Neural cell (in vitro differentiated cells): ENCODE data around the gene MCCD1. TPM values are rescaled to one million over a fixed set of nuclear protein-coding genes. Genes with fewer than 3 reads are reported as not detected.

Experiments used
- H2AFZ ChIP-seq: fragments of 200-600, 300-800 bp; sonication (generic), shearing (Covaris generic); 2 replicates; pipeline ENCODE4 v1.6.0; 2014; ENCODE audit warnings: low read depth, mild to moderate bottlenecking, antibody characterized with exemption, low read length, moderate library complexity
- H3F3A ChIP-seq: fragments of 200-600 bp; shearing (Covaris generic); 2 replicates; pipeline ENCODE4 v1.6.1; 2016; ENCODE audit warnings: mild to moderate bottlenecking, moderate library complexity, mixed read lengths, antibody characterized with exemption, low read length; ENCODE audit not compliant: insufficient read depth, poor library complexity, severe bottlenecking
- H3K27ac ChIP-seq: fragments of 200-600, 300-800 bp; sonication (generic), shearing (Covaris generic); 2 replicates; pipeline ENCODE4 v1.5.1; 2014; ENCODE audit warnings: mild to moderate bottlenecking, low read length, moderate library complexity
- H3K27me3 ChIP-seq: fragments of 300-800, 200-600 bp; sonication (generic), shearing (Covaris generic); 2 replicates; pipeline ENCODE4 v1.6.0; 2014; ENCODE audit warnings: mild to moderate bottlenecking, low read depth, low read length, moderate library complexity; ENCODE audit not compliant: insufficient read depth
- H3K36me3 ChIP-seq: fragments of 300-800, 200-600 bp; sonication (generic), shearing (Covaris generic); 2 replicates; pipeline ENCODE4 v1.5.1; 2014; ENCODE audit warnings: mild to moderate bottlenecking, antibody characterized with exemption, low read length, moderate library complexity; ENCODE audit not compliant: insufficient read depth
- H3K4me2 ChIP-seq: fragments of 300-800, 200-600 bp; sonication (generic), shearing (Covaris generic); 2 replicates; pipeline ENCODE4 v1.6.0; 2014; ENCODE audit warnings: mild to moderate bottlenecking, low read length
- H3K4me3 ChIP-seq: fragments of 300-800, 200-600 bp; sonication (generic), shearing (Covaris generic); 2 replicates; pipeline ENCODE4 v1.5.1; 2014; ENCODE audit warnings: mild to moderate bottlenecking, low read length, moderate library complexity
- H3K79me2 ChIP-seq: fragments of 200-600 bp; shearing (Covaris generic); replicated peaks from 2 replicates; pipeline ENCODE4 v1.6.0; 2014; ENCODE audit warnings: mild to moderate bottlenecking, low read length, moderate library complexity; ENCODE audit not compliant: insufficient read depth
- H3K9ac ChIP-seq: fragments of 300-800, 200-600 bp; sonication (generic), shearing (Covaris generic); 2 replicates; pipeline ENCODE4 v1.6.1; 2016; ENCODE audit warnings: mild to moderate bottlenecking, low read length, mixed read lengths
- H3K9me2 ChIP-seq: fragments of 200-600 bp; shearing (Covaris generic); 2 replicates; pipeline ENCODE4 v1.6.1; 2016; ENCODE audit warnings: mild to moderate bottlenecking, low read length, mixed read lengths; ENCODE audit not compliant: insufficient read depth
- H3K9me3 ChIP-seq: fragments of 200-600, 300-800 bp; sonication (generic), shearing (Covaris generic); 2 replicates; pipeline ENCODE4 v1.6.1; 2016; ENCODE audit warnings: mild to moderate bottlenecking, mixed run types, low read length, moderate library complexity, mixed read lengths
- H4K20me1 ChIP-seq: fragments of 200-600 bp; shearing (Covaris generic); 2 replicates; pipeline ENCODE4 v1.6.1; 2016; ENCODE audit warnings: mild to moderate bottlenecking, mixed run types; ENCODE audit not compliant: insufficient read depth
- CTCF ChIP-seq: fragments of 450-650 bp; IDR thresholded peaks from 2 replicates; pipeline ENCODE4 v1.5.1; 2014; ENCODE audit warnings: antibody characterized with exemption, mild to moderate bottlenecking, moderate library complexity; ENCODE audit not compliant: poor library complexity, severe bottlenecking
- EP300 ChIP-seq: fragments of 450-650 bp; conservative IDR thresholded peaks from 2 replicates; pipeline ENCODE4 v1.6.1; 2014; ENCODE audit warnings: antibody characterized with exemption, mild to moderate bottlenecking, moderate library complexity; ENCODE audit not compliant: poor library complexity, severe bottlenecking
- EZH2 ChIP-seq: fragments of 200-600, 300-800 bp; shearing (Covaris generic), sonication (generic); IDR thresholded peaks from 2 replicates; pipeline ENCODE4 v1.6.1; 2014; ENCODE audit warnings: antibody characterized with exemption, low read length, borderline replicate concordance, mild to moderate bottlenecking; ENCODE audit not compliant: insufficient read depth, poor library complexity, severe bottlenecking
- MXI1 ChIP-seq: fragments of 450-650 bp; conservative IDR thresholded peaks from 2 replicates; pipeline ENCODE4 v1.6.1; 2014; ENCODE audit warnings: antibody characterized with exemption, mild to moderate bottlenecking; ENCODE audit not compliant: poor library complexity, severe bottlenecking
- POLR2AphosphoS5 ChIP-seq: IDR thresholded peaks from 2 replicates; pipeline ENCODE4 v1.6.1; 2012
- RAD21 ChIP-seq: fragments of 450-650 bp; conservative IDR thresholded peaks from 2 replicates; pipeline ENCODE4 v1.6.1; 2014; ENCODE audit warnings: antibody characterized with exemption, mild to moderate bottlenecking, moderate library complexity
- SMC3 ChIP-seq: fragments of 450-650 bp; conservative IDR thresholded peaks from 2 replicates; pipeline ENCODE4 v1.6.1; 2014; ENCODE audit warnings: antibody characterized with exemption, mild to moderate bottlenecking, moderate library complexity; ENCODE audit not compliant: poor library complexity
- TAF1 ChIP-seq: IDR thresholded peaks from 2 replicates; pipeline ENCODE4 v1.6.1; 2012; ENCODE audit warnings: low read depth
- polyA plus RNA-seq: library from polyadenylated mRNA; depleted of rRNA; stranded (reverse); fragments of >200 nt; gene quantifications from 2 replicates; pipeline ENCODE4 v1.2.3, GENCODE V29; 2014
- TF ChIP-seq, protein P1 (sequence below): IDR thresholded peaks from 2 replicates; pipeline ENCODE4 v1.6.1; 2012; ENCODE audit warnings: borderline replicate concordance

MCCD1 gene
- polyA plus RNA-seq, 1 donor from 2014 or later, result not detected

- Histone ChIP-seq H3K9me2 (no peaks in the 10 kb centered on the region), H2AFZ (no peak overlapping the region), H3K9ac (no peak overlapping the region), H3K9me3 (no peaks in the 10 kb centered on the region), H3K79me2 (peaks cover 11% of the 10 kb centered on the region), H3K4me3 (no peak overlapping the region), H3F3A (no peaks in the 10 kb centered on the region), H3K27ac (no peak overlapping the region), H3K4me2 (no peak overlapping the region), H3K36me3 (no peaks in the 10 kb centered on the region), H4K20me1 (no peaks in the 10 kb centered on the region), H3K27me3 (no peaks in the 10 kb centered on the region)
- TF ChIP-seq POLR2AphosphoS5 (no peak), EP300 (no peak), SMC3 (no peak), EZH2 (no peak), TAF1 (no peak), CTCF (no peak), MXI1 (no peak), RAD21 (no peak)
- TF ChIP-seq, protein P1, sequence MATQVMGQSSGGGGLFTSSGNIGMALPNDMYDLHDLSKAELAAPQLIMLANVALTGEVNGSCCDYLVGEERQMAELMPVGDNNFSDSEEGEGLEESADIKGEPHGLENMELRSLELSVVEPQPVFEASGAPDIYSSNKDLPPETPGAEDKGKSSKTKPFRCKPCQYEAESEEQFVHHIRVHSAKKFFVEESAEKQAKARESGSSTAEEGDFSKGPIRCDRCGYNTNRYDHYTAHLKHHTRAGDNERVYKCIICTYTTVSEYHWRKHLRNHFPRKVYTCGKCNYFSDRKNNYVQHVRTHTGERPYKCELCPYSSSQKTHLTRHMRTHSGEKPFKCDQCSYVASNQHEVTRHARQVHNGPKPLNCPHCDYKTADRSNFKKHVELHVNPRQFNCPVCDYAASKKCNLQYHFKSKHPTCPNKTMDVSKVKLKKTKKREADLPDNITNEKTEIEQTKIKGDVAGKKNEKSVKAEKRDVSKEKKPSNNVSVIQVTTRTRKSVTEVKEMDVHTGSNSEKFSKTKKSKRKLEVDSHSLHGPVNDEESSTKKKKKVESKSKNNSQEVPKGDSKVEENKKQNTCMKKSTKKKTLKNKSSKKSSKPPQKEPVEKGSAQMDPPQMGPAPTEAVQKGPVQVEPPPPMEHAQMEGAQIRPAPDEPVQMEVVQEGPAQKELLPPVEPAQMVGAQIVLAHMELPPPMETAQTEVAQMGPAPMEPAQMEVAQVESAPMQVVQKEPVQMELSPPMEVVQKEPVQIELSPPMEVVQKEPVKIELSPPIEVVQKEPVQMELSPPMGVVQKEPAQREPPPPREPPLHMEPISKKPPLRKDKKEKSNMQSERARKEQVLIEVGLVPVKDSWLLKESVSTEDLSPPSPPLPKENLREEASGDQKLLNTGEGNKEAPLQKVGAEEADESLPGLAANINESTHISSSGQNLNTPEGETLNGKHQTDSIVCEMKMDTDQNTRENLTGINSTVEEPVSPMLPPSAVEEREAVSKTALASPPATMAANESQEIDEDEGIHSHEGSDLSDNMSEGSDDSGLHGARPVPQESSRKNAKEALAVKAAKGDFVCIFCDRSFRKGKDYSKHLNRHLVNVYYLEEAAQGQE, result no peak
Observed at GRCh38 chr6:31557443-31558317, 28.9 kb downstream of the MCCD1 start.

DNA sequence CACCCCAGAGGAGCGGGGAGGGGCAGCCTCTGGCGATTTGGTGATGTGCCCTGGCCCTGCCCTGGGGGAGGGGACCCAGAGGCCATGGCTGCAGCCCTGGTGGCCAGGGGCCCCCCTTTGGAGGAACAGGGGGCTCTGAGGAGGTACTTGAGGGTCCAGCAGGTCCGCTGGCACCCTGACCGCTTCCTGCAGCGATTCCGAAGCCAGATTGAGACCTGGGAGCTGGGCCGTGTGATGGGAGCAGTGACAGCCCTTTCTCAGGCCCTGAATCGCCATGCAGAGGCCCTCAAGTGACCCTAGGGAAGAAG, 29.5 kb downstream of the MCCD1 start:
- no peaks in the 10 kb centered on the region for H3K36me3 ChIP-seq
- H4K20me1 ChIP-seq, result no peaks in the 10 kb centered on the region
- TF ChIP-seq CTCF, result no peak
- no peak for TF ChIP-seq POLR2AphosphoS5
- TF ChIP-seq SMC3, result no peak
- TF ChIP-seq RAD21, result no peak
- TF ChIP-seq, protein P1, result no peak
- no peak for TF ChIP-seq TAF1
- no peak for TF ChIP-seq MXI1
- no peak for TF ChIP-seq EP300
- TF ChIP-seq EZH2, result no peak
- H3F3A ChIP-seq, result no peaks in the 10 kb centered on the region
- no peak overlapping the region for H3K4me2 ChIP-seq
- peaks cover 11% of the 10 kb centered on the region for H3K79me2 ChIP-seq
- H3K9me3 ChIP-seq, result no peaks in the 10 kb centered on the region
- no peaks in the 10 kb centered on the region for H3K27me3 ChIP-seq
- no peak overlapping the region for H2AFZ ChIP-seq
- no peak overlapping the region for H3K9ac ChIP-seq
- H3K9me2 ChIP-seq, result no peaks in the 10 kb centered on the region
- no peak overlapping the region for H3K27ac ChIP-seq
- no peak overlapping the region for H3K4me3 ChIP-seq
